RWPE2 (cell line): ENCODE measurements around the gene SEMA5A.

ENCODE experiments used
- ATAC-seq: fragments of 200-7000 bp; cut with Tn5 transposase; 3 replicates; pipeline ENCODE4 v1.9.1; 2021; ENCODE audit warnings: low read depth
- DNase-seq: peaks from one replicate; pipeline ENCODE4 v3.0.0-alpha.2; 2020; ENCODE audit warnings: low spot score
- H3K27ac ChIP-seq: fragments of 450-650 bp; 2 replicates; pipeline ENCODE4 v1.5.1; 2017; ENCODE audit warnings: mild to moderate bottlenecking; ENCODE audit not compliant: poor library complexity, severe bottlenecking
- H3K27me3 ChIP-seq: fragments of 250-450 bp; sonication (Bioruptor Pico); 2 replicates; pipeline ENCODE4 v1.5.1; 2021; ENCODE audit warnings: mild to moderate bottlenecking, moderate library complexity; ENCODE audit not compliant: insufficient read depth, poor library complexity, severe bottlenecking
- H3K36me3 ChIP-seq: fragments of 250-450 bp; sonication (Bioruptor Pico); 2 replicates; pipeline ENCODE4 v1.5.1; 2020; ENCODE audit warnings: low read depth, mild to moderate bottlenecking, moderate library complexity
- H3K4me1 ChIP-seq: fragments of 250-450 bp; sonication (Bioruptor Pico); 2 replicates; pipeline ENCODE4 v1.5.1; 2021; ENCODE audit warnings: mild to moderate bottlenecking, moderate library complexity; ENCODE audit not compliant: insufficient read depth, poor library complexity, severe bottlenecking
- H3K4me3 ChIP-seq: fragments of 250-450 bp; sonication (Bioruptor Pico); 2 replicates; pipeline ENCODE4 v1.5.1; 2021; ENCODE audit warnings: mild to moderate bottlenecking, moderate library complexity; ENCODE audit not compliant: severe bottlenecking
- H3K9me3 ChIP-seq: fragments of 250-450 bp; sonication (Bioruptor Pico); 2 replicates; pipeline ENCODE4 v1.5.1; 2021; ENCODE audit warnings: mild to moderate bottlenecking, moderate library complexity; ENCODE audit not compliant: severe bottlenecking
- TF ChIP-seq, protein P1 (sequence below): fragments of 450-650 bp; IDR thresholded peaks from one replicate; pipeline ENCODE4 v1.5.1; 2017; ENCODE audit warnings: mild to moderate bottlenecking, moderate library complexity; ENCODE audit not compliant: poor library complexity, severe bottlenecking

SEMA5A gene

GRCh38 chr5:9392625-9393024 is 153.2 kb downstream of the SEMA5A start:
- DNase-seq (no peak), ATAC-seq (no peak)
- Histone ChIP-seq H3K36me3 (no peaks in the 10 kb centered on the region), H3K9me3 (no peaks in the 10 kb centered on the region), H3K4me3 (no peak overlapping the region), H3K4me1 (no peaks in the 10 kb centered on the region), H3K27ac (no peak overlapping the region), H3K27me3 (no peaks in the 10 kb centered on the region)
- TF ChIP-seq, protein P1, sequence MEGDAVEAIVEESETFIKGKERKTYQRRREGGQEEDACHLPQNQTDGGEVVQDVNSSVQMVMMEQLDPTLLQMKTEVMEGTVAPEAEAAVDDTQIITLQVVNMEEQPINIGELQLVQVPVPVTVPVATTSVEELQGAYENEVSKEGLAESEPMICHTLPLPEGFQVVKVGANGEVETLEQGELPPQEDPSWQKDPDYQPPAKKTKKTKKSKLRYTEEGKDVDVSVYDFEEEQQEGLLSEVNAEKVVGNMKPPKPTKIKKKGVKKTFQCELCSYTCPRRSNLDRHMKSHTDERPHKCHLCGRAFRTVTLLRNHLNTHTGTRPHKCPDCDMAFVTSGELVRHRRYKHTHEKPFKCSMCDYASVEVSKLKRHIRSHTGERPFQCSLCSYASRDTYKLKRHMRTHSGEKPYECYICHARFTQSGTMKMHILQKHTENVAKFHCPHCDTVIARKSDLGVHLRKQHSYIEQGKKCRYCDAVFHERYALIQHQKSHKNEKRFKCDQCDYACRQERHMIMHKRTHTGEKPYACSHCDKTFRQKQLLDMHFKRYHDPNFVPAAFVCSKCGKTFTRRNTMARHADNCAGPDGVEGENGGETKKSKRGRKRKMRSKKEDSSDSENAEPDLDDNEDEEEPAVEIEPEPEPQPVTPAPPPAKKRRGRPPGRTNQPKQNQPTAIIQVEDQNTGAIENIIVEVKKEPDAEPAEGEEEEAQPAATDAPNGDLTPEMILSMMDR: no peak

DNA sequence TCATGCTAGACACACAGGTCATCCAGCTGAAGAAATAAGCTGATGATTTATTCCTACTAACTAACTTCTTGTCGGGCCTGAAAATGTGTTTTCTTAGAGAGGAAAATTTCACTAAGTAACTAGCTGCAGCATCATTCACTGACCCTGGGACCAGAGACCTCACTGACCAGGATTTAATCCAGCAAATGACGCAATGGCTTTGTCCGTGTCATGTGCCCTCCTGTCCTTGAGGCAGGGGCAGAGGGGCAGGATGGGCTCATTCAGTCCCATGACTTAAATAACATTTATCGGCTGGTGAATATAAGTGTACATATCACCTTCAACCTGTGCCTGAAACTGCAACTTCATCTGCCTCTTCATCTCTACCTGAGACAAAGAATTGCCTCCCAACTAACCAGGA is 154.8 kb downstream of the SEMA5A start:
- ATAC-seq (no peak), DNase-seq (no peak)
- H3K4me3 ChIP-seq: no peak overlapping the region
- H3K36me3 ChIP-seq: no peaks in the 10 kb centered on the region
- H3K9me3 ChIP-seq: no peaks in the 10 kb centered on the region
- TF ChIP-seq, protein P1: no peak
- H3K27ac ChIP-seq: no peak overlapping the region
- H3K27me3 ChIP-seq: no peaks in the 10 kb centered on the region
- no peaks in the 10 kb centered on the region for H3K4me1 ChIP-seq

DNA sequence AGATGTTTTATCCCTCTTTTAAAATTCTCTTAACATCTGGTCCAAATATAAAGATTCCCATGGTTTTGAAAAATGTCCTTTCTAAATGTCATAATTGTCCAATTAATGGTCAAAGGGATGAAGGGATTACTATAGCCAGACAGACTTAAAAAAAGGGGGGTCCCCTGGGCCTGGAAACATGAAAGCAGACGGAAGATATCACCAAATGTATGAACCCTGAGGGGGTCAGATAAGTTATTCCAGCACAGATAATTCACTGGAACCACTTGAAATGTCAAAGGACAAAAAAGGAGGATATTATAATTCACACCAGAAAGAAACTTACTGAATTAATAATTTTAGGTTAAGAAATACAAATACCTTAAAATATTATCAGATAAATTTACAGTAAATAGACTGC is 155.8 kb downstream of the SEMA5A start:
- no peak overlapping the region for H3K4me3 ChIP-seq
- DNase-seq (no peak), ATAC-seq (no peak)
- H3K27ac ChIP-seq: no peak overlapping the region
- no peaks in the 10 kb centered on the region for H3K4me1 ChIP-seq
- TF ChIP-seq, protein P1: no peak
- no peaks in the 10 kb centered on the region for H3K36me3 ChIP-seq
- no peaks in the 10 kb centered on the region for H3K27me3 ChIP-seq
- no peaks in the 10 kb centered on the region for H3K9me3 ChIP-seq

- H3K9me3 ChIP-seq: no peaks in the 10 kb centered on the region
- H3K36me3 ChIP-seq: no peaks in the 10 kb centered on the region
- TF ChIP-seq, protein P1: no peak
- DNase-seq (no peak), ATAC-seq (no peak)
- H3K4me1 ChIP-seq: no peaks in the 10 kb centered on the region
- no peak overlapping the region for H3K4me3 ChIP-seq
- H3K27ac ChIP-seq: no peak overlapping the region
- no peaks in the 10 kb centered on the region for H3K27me3 ChIP-seq
These were observed 156.8 kb downstream of the SEMA5A start for GRCh38 chr5:9388941-9389674.

GRCh38 chr5:9387879-9388278 is 158.0 kb downstream of the SEMA5A start:
- Histone ChIP-seq H3K4me1 (no peaks in the 10 kb centered on the region), H3K4me3 (no peak overlapping the region), H3K27ac (no peak overlapping the region), H3K9me3 (no peaks in the 10 kb centered on the region), H3K27me3 (no peaks in the 10 kb centered on the region), H3K36me3 (no peaks in the 10 kb centered on the region)
- TF ChIP-seq, protein P1: peak; percentile 46
- DNase-seq: no peak
- ATAC-seq: peak; percentile 46; the same call in 1 of the 3 replicates
